GM12878 (cell line): ENCODE data around the gene SWI5. TPM values are rescaled to one million over a fixed set of nuclear protein-coding genes. Genes with fewer than 3 reads are reported as not detected.

Experiments
- ATAC-seq: fragments of 200-7000 bp; cut with Tn5 transposase; 3 replicates; pipeline ENCODE4 v1.9.1; 2020; ENCODE audit warnings: mild to moderate bottlenecking, moderate library complexity
- BruUV-seq: library from RNA; stranded (reverse); fragments of 400-500 nt; replicated peaks from 2 replicates; lab custom pipeline; 2021; lab: Mats Ljungman, UMichigan
- CTCF ChIA-PET: fragments of 300-600 bp; sonication (Branson Sonifier 250); formaldehyde crosslinking; extraction: SDS; loops from one replicate; lab custom pipeline; 2021; ENCODE audit warnings: inconsistent platforms; lab: Yijun Ruan, JAX
- POLR2A ChIA-PET: fragments of 350-600 bp; formaldehyde crosslinking; extraction: SDS; loops from one replicate; lab custom pipeline; 2021; ENCODE audit warnings: inconsistent platforms; lab: Charles Lee
- RAD21 ChIA-PET: fragments of 300-600 bp; sonication (Branson Sonifier 250); formaldehyde crosslinking; loops from one replicate; lab custom pipeline; 2023; ENCODE audit warnings: antibody characterized with exemption; ENCODE audit not compliant: unreplicated experiment; lab: Charles Lee
- SMC1A ChIA-PET: fragments of 300-600 bp; sonication (Branson Sonifier 250); formaldehyde crosslinking; loops from one replicate; lab custom pipeline; 2023; ENCODE audit not compliant: unreplicated experiment, uncharacterized antibody; lab: Charles Lee
- DNase-seq: peaks from one replicate; pipeline ENCODE4 v3.0.0-alpha.2; 2011; ENCODE audit warnings: low read depth, low spot score
- FAIRE-seq: peaks from 3 replicates; lab custom pipeline; 2011; peaks lifted over from hg19 to GRCh38; lab: Jason Lieb, UNC
- H2AFZ ChIP-seq: 2 replicates; pipeline ENCODE4 v1.6.0; 2011; ENCODE audit warnings: low read depth, low read length, control low read depth; ENCODE audit not compliant: control insufficient read depth
- H3K27ac ChIP-seq: 2 replicates; pipeline ENCODE4 v1.5.1; 2011; ENCODE audit warnings: control low read depth; ENCODE audit not compliant: control insufficient read depth, insufficient read depth
- H3K27me3 ChIP-seq, 2 experiments: replicated peaks in 1 of 2; 2 replicates each; pipeline versions ENCODE4 v1.6.0 to v1.6.1; 2011; ENCODE audit warnings: low read length in 1 of 2; ENCODE audit not compliant: control insufficient read depth in 2 of 2, insufficient read depth in 2 of 2
- H3K36me3 ChIP-seq, 2 experiments: 2 replicates each; pipeline ENCODE4 v1.5.1; 2011; ENCODE audit warnings: low read length in 1 of 2; ENCODE audit not compliant: control insufficient read depth in 2 of 2, insufficient read depth in 2 of 2
- H3K4me1 ChIP-seq: 2 replicates; pipeline ENCODE4 v1.6.1; 2011; ENCODE audit warnings: mild to moderate bottlenecking, low read length, moderate library complexity, mixed read lengths; ENCODE audit not compliant: control insufficient read depth, insufficient read depth
- H3K4me2 ChIP-seq: 2 replicates; pipeline ENCODE4 v1.6.0; 2011; ENCODE audit warnings: control low read depth; ENCODE audit not compliant: control insufficient read depth, insufficient read depth
- H3K4me3 ChIP-seq: fragments of 200-600 bp; sonication (generic); 2 replicates; pipeline ENCODE4 v1.5.1; 2016
- H3K79me2 ChIP-seq: 2 replicates; pipeline ENCODE4 v1.6.0; 2011; ENCODE audit warnings: low read length; ENCODE audit not compliant: control insufficient read depth, insufficient read depth
- H3K9ac ChIP-seq: 2 replicates; pipeline ENCODE4 v1.8.0; 2011; ENCODE audit warnings: low read length, control low read depth, mixed read lengths; ENCODE audit not compliant: control insufficient read depth, insufficient read depth
- H3K9me3 ChIP-seq: replicated peaks from 3 replicates; pipeline ENCODE4 v1.5.1; 2011; ENCODE audit warnings: mild to moderate bottlenecking, low read length; ENCODE audit not compliant: control insufficient read depth, insufficient read depth
- H4K20me1 ChIP-seq: 2 replicates; pipeline ENCODE4 v1.6.0; 2011; ENCODE audit not compliant: control insufficient read depth, insufficient read depth
- FOXK2 ChIP-seq: fragments of 450-650 bp; IDR thresholded peaks from 2 replicates; pipeline ENCODE4 v1.6.1; 2017; ENCODE audit warnings: mild to moderate bottlenecking, moderate library complexity
- IKZF1 ChIP-seq: fragments of 450-650 bp; conservative IDR thresholded peaks from 2 replicates; pipeline ENCODE4 v1.6.1; 2017; ENCODE audit warnings: antibody characterized with exemption, mild to moderate bottlenecking
- MEF2B ChIP-seq: fragments of 450-650 bp; IDR thresholded peaks from 2 replicates; pipeline ENCODE4 v1.6.1; 2018; ENCODE audit warnings: mild to moderate bottlenecking, moderate library complexity; ENCODE audit not compliant: partially characterized antibody, poor library complexity, severe bottlenecking
- NFXL1 ChIP-seq: fragments of 450-650 bp; IDR thresholded peaks from 2 replicates; pipeline ENCODE4 v1.6.1; 2017; ENCODE audit warnings: antibody characterized with exemption, mild to moderate bottlenecking, borderline replicate concordance
- NFYB ChIP-seq: IDR thresholded peaks from 2 replicates; pipeline ENCODE4 v1.6.1; 2011; ENCODE audit warnings: low read depth, mild to moderate bottlenecking, low read length, improper control_type of control experiment, moderate library complexity; ENCODE audit not compliant: insufficient read depth
- NR2C1 ChIP-seq: fragments of 450-650 bp; IDR thresholded peaks from 2 replicates; pipeline ENCODE4 v1.6.1; 2017; ENCODE audit warnings: antibody characterized with exemption, mild to moderate bottlenecking, moderate library complexity
- POLR2AphosphoS5 ChIP-seq: IDR thresholded peaks from 2 replicates; pipeline ENCODE4 v1.6.1; 2011; ENCODE audit warnings: mild to moderate bottlenecking, low read length, inconsistent platforms
- SIN3A ChIP-seq: IDR thresholded peaks from 2 replicates; pipeline ENCODE4 v1.6.1; 2012; ENCODE audit warnings: low read depth, low read length, improper control_type of control experiment
- SMC3 ChIP-seq: IDR thresholded peaks from 2 replicates; pipeline ENCODE4 v1.6.1; 2011; ENCODE audit warnings: low read length, improper control_type of control experiment, borderline replicate concordance
- SPI1 ChIP-seq: IDR thresholded peaks from 2 replicates; pipeline ENCODE4 v1.6.1; 2011; ENCODE audit warnings: low read depth, mild to moderate bottlenecking, low read length, moderate library complexity, borderline replicate concordance; ENCODE audit not compliant: insufficient read depth
- STAT1 ChIP-seq: fragments of 450-650 bp; conservative IDR thresholded peaks from 2 replicates; pipeline ENCODE4 v1.6.1; 2014; ENCODE audit warnings: antibody characterized with exemption, mild to moderate bottlenecking
- TCF12 ChIP-seq: IDR thresholded peaks from 2 replicates; pipeline ENCODE4 v1.6.1; 2011; ENCODE audit warnings: low read depth, mild to moderate bottlenecking, low read length
- WRNIP1 ChIP-seq: IDR thresholded peaks from 2 replicates; pipeline ENCODE4 v1.6.1; 2011; ENCODE audit warnings: low read depth, low read length, improper control_type of control experiment, borderline replicate concordance
- ZSCAN29 ChIP-seq: fragments of 450-650 bp; IDR thresholded peaks from 2 replicates; pipeline ENCODE4 v1.6.1; 2017; ENCODE audit warnings: mild to moderate bottlenecking, moderate library complexity
- WGBS: methylation state at CpG from one replicate; pipeline ENCODE4 v1.1.6; 2016; ENCODE audit warnings: low lambda C conversion rate; ENCODE audit not compliant: insufficient replicate concordance, insufficient coverage; ENCODE audit errors: missing lambda C conversion rate; 5-methylcytosine and 5-hydroxymethylcytosine counted together
- in situ Hi-C: fragments of 300-500 bp; cut with MboI; formaldehyde crosslinking; loops from 9 replicates; pipeline ENCODE4 v1.14.3; 2018; ENCODE audit warnings: mixed read lengths
- intact Hi-C: fragments of 100-400 bp; cut with micrococcal nuclease; formaldehyde crosslinking; loops from one replicate; pipeline ENCODE4 v1.14.2; 2022; ENCODE audit not compliant: unreplicated experiment
- polyA plus RNA-seq, 11 experiments: library from polyadenylated mRNA; depleted of rRNA in 4 of 11; unstranded in 6 of 11; stranded (reverse) in 5 of 11; fragments of >200 nt; fragmentation: Nextera tagmentation in 4 of 11; fragmentation: Illumina TruSeq in 1 of 11; extraction: Ambion mirVana in 4 of 11; extraction: Trizol in 1 of 11; gene quantifications; 1 replicate in 1 of 11; 2 replicates in 10 of 11; pipeline versions ENCODE4 v1.2.1 to v1.2.3, GENCODE V29; 2011 to 2016; ENCODE audit warnings: inconsistent platforms in 2 of 11, missing spikeins in 2 of 11, low read depth in 1 of 11
- total RNA-seq, 4 experiments: library from RNA; depleted of rRNA in 3 of 4; stranded (reverse); fragments of >200 nt in 3 of 4; fragmentation: Illumina TruSeq in 1 of 4; extraction: Trizol in 1 of 4; gene quantifications; 2 replicates each; pipeline versions ENCODE4 v1.2.1 to v1.2.3, GENCODE V29; 2013 to 2021
- TF ChIP-seq, protein P1 (sequence below): fragments of 450-650 bp; IDR thresholded peaks from 2 replicates; pipeline ENCODE4 v1.6.1; 2017; ENCODE audit warnings: low read depth, mild to moderate bottlenecking, moderate library complexity
- TF ChIP-seq, protein P2 (sequence below): fragments of 450-650 bp; IDR thresholded peaks from 2 replicates; pipeline ENCODE4 v1.6.1; 2017; ENCODE audit warnings: mild to moderate bottlenecking, low read depth, inconsistent platforms; ENCODE audit not compliant: poor library complexity, severe bottlenecking
- TF ChIP-seq, protein P3 (sequence below): fragments of 450-650 bp; IDR thresholded peaks from 2 replicates; pipeline ENCODE4 v1.6.1; 2016; ENCODE audit warnings: mild to moderate bottlenecking
- TF ChIP-seq, protein P4 (sequence below): fragments of 450-650 bp; IDR thresholded peaks from 2 replicates; pipeline ENCODE4 v1.6.1; 2017; ENCODE audit warnings: borderline replicate concordance

SWI5 gene
- total and polyA plus RNA-seq, 10 of the 15 experiments (the other 5 are each of a cell fraction or from before 2014, with no cell fraction given), result 13.3 to 36.2 (median 18.1) TPM

DNA sequence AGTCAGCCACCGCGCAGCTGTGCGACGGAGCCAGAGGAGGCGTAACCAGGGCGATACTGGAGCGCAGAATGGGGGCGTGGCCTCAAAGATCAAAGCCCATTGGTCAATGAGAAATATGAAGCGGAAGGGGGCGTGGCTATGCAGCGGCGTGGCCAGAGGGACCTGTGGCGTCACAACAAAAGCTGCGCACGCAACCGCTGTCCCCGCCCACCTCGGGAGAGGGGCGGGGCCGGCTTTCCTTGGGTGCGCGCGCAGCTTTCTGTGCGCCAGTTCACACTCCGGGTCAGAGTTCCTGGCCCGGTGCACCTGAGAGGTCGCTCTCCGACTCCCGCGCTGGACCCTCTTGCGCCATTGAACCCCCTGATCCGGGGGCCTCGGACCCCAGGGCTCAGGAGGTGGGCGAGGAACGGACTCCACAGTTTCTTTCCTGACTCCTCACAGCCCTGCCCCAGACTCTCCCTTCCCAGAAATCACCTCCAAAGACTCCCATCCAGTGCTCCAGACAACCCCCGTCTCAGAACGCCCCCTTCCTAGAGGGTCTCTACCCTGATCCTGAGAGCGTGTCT lies at the start of gene SWI5 (continued):
- TF ChIP-seq SIN3A (peak; percentile 36; the same call in 1 of the 2 replicates), POLR2AphosphoS5 (peak; percentile 98), SPI1 (peak; percentile 57; the same call in 1 of the 2 replicates)
- TF ChIP-seq, protein P1, sequence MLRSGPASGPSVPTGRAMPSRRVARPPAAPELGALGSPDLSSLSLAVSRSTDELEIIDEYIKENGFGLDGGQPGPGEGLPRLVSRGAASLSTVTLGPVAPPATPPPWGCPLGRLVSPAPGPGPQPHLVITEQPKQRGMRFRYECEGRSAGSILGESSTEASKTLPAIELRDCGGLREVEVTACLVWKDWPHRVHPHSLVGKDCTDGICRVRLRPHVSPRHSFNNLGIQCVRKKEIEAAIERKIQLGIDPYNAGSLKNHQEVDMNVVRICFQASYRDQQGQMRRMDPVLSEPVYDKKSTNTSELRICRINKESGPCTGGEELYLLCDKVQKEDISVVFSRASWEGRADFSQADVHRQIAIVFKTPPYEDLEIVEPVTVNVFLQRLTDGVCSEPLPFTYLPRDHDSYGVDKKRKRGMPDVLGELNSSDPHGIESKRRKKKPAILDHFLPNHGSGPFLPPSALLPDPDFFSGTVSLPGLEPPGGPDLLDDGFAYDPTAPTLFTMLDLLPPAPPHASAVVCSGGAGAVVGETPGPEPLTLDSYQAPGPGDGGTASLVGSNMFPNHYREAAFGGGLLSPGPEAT, result peak; percentile 76; the same call in 1 of the 2 replicates
- TF ChIP-seq, protein P2, sequence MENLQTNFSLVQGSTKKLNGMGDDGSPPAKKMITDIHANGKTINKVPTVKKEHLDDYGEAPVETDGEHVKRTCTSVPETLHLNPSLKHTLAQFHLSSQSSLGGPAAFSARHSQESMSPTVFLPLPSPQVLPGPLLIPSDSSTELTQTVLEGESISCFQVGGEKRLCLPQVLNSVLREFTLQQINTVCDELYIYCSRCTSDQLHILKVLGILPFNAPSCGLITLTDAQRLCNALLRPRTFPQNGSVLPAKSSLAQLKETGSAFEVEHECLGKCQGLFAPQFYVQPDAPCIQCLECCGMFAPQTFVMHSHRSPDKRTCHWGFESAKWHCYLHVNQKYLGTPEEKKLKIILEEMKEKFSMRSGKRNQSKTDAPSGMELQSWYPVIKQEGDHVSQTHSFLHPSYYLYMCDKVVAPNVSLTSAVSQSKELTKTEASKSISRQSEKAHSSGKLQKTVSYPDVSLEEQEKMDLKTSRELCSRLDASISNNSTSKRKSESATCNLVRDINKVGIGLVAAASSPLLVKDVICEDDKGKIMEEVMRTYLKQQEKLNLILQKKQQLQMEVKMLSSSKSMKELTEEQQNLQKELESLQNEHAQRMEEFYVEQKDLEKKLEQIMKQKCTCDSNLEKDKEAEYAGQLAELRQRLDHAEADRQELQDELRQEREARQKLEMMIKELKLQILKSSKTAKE, result peak; percentile 15

DNA sequence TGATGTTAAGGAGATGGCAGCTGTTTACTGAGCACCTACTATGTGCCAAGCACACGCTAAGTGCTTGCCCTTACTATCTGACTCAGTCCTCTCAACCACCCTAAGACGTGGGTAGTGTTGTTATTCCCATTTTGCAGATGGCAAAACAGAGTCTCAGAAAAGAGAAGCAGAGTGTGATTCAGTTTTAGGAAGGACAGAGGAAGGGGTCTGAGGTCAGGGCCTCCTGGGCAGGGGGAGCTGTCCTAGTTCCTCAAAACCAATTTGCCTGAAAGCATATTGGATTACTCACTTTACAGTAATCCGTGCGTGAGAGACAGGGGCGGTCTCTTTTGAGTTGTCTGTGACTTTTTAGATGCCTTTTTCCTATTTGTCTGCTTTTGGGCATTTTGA lies 49.7 kb upstream of the SWI5 start:
- intact Hi-C loops (no loop called here), in situ Hi-C loops (no loop called here)
- ChIA-PET RAD21 (no interaction called here), CTCF (no interaction called here), POLR2A (no interaction called here), SMC1A (no interaction called here)
- H4K20me1 ChIP-seq, result no peaks in the 10 kb centered on the region
- H2AFZ ChIP-seq, result no peak overlapping the region
- WGBS, result 29% methylated on average over 5 of the region's 5 CpGs
- H3K9me3 ChIP-seq, result no peaks in the 10 kb centered on the region
- no peak overlapping the region for H3K4me2 ChIP-seq
- H3K27ac ChIP-seq, result no peak overlapping the region
- no peaks in the 10 kb centered on the region for H3K79me2 ChIP-seq
- peaks cover 0 to 2% of the 10 kb centered on the region in 2 experiments; a peak in 2 of 4 replicates for H3K27me3 ChIP-seq
- no peak overlapping the region for H3K9ac ChIP-seq
- ATAC-seq (no peak), FAIRE-seq (no peak), DNase-seq (no peak)
- H3K36me3 ChIP-seq, result no peaks in the 10 kb centered on the region
- no peak overlapping the region for H3K4me3 ChIP-seq
- BruUV-seq, result no TSS peak
- H3K4me1 ChIP-seq, result no peaks in the 10 kb centered on the region
- TF ChIP-seq ZSCAN29, result no peak
- no peak for TF ChIP-seq STAT1
- TF ChIP-seq, protein P3, sequence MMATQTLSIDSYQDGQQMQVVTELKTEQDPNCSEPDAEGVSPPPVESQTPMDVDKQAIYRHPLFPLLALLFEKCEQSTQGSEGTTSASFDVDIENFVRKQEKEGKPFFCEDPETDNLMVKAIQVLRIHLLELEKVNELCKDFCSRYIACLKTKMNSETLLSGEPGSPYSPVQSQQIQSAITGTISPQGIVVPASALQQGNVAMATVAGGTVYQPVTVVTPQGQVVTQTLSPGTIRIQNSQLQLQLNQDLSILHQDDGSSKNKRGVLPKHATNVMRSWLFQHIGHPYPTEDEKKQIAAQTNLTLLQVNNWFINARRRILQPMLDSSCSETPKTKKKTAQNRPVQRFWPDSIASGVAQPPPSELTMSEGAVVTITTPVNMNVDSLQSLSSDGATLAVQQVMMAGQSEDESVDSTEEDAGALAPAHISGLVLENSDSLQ, result no peak
- TF ChIP-seq NR2C1, result no peak
- TF ChIP-seq IKZF1, result no peak
- no peak for TF ChIP-seq TCF12
- no peak for TF ChIP-seq FOXK2
- TF ChIP-seq SMC3, result no peak
- no peak for TF ChIP-seq NFYB
- TF ChIP-seq, protein P4, sequence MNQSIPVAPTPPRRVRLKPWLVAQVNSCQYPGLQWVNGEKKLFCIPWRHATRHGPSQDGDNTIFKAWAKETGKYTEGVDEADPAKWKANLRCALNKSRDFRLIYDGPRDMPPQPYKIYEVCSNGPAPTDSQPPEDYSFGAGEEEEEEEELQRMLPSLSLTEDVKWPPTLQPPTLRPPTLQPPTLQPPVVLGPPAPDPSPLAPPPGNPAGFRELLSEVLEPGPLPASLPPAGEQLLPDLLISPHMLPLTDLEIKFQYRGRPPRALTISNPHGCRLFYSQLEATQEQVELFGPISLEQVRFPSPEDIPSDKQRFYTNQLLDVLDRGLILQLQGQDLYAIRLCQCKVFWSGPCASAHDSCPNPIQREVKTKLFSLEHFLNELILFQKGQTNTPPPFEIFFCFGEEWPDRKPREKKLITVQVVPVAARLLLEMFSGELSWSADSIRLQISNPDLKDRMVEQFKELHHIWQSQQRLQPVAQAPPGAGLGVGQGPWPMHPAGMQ, result no peak
- no peak for TF ChIP-seq MEF2B
- no peak for TF ChIP-seq NFXL1
- no peak for TF ChIP-seq WRNIP1
